AG04449 (cell line): ENCODE results near the gene ADGRG2.

ENCODE experiments used
- CTCF ChIA-PET: fragments of 350-600 bp; formaldehyde crosslinking; extraction: SDS; loops from one replicate; lab custom pipeline; 2021; ENCODE audit warnings: antibody characterized with exemption; lab: Yijun Ruan, JAX
- POLR2A ChIA-PET: fragments of 400-600, 350-600 bp; formaldehyde crosslinking; extraction: SDS; loops from one replicate; lab custom pipeline; 2020; ENCODE audit warnings: antibody characterized with exemption, inconsistent platforms; lab: Yijun Ruan, JAX
- DNase-seq: peaks from one replicate; pipeline ENCODE4 v3.0.0-alpha.2; 2010; ENCODE audit warnings: low read depth, low spot score
- H3K4me3 ChIP-seq: 2 replicates; pipeline ENCODE4 v1.5.1; 2011; ENCODE audit warnings: low read depth, mild to moderate bottlenecking, control low read depth, low read length
- CTCF ChIP-seq: IDR thresholded peaks from one replicate; pipeline ENCODE4 v1.5.1; 2011; ENCODE audit warnings: mild to moderate bottlenecking, moderate library complexity, low read length, control low read depth, inconsistent platforms; ENCODE audit not compliant: insufficient read depth; ENCODE audit errors: missing control alignments

ADGRG2 gene

DNA sequence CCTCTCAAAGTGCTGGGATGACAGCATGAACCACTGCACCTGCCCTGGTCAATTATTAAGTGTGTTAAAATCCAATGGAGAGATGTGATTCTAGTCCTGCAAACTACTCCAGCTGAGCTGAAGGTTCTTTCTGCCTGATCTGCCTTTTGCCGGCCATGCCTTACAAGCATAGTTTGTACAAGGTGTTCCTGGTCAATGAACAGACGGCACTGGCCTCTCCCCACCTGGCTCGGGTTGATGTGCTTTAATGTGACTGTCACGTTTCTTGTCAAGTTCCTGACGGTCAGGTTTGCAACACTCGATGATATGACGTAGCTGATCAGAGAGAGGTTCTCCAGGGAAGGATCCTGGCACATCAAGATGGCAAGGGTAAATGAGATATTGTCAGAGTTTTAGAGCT, 115.3 kb downstream of the ADGRG2 start:
- H3K4me3 ChIP-seq, result no peak overlapping the region
- CTCF ChIA-PET, result no interaction called here
- POLR2A ChIA-PET, result no interaction called here

GRCh38 chrX:19005909-19006308, 116.4 kb downstream of the ADGRG2 start:
- ChIA-PET POLR2A (no interaction called here), CTCF (interaction anchor here (1.0 kb wide), 1 partner anchor 34 kb away, joined by 3 read pairs; no protein-coding TSS in a partner anchor)
- TF ChIP-seq CTCF, result no peak
- no peak overlapping the region for H3K4me3 ChIP-seq
- DNase-seq, result no peak

More for the DNA sequence above, 115.3 kb downstream of the ADGRG2 start:
- no peak for DNase-seq
- TF ChIP-seq CTCF, result no peak

DNA sequence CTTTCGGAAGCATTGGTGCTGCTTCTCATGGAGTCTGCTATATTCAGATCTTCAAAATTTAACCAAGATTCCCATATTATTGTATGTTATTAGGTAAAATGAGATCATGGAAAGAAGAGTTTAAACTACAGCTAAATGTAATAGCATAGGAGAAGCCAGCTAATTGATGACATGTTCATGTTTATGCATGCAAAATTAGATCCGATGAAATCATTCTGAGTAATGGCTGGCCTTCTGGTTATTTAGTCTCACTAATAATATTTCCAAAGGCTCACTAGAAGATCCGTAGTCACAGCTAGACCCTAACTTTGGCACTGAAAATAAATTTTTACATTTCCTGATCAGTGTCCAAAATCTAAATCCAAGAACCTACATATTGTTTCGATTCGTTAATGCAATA, 118.5 kb downstream of the ADGRG2 start:
- no peak for TF ChIP-seq CTCF
- no peak overlapping the region for H3K4me3 ChIP-seq
- no peak for DNase-seq
- CTCF ChIA-PET, result interaction anchor here (0.6 to 1.5 kb wide), 4 partner anchors 11 to 330 kb away, joined by 3 to 5 read pairs (median 3); no protein-coding TSS in a partner anchor
- POLR2A ChIA-PET, result no interaction called here

DNA sequence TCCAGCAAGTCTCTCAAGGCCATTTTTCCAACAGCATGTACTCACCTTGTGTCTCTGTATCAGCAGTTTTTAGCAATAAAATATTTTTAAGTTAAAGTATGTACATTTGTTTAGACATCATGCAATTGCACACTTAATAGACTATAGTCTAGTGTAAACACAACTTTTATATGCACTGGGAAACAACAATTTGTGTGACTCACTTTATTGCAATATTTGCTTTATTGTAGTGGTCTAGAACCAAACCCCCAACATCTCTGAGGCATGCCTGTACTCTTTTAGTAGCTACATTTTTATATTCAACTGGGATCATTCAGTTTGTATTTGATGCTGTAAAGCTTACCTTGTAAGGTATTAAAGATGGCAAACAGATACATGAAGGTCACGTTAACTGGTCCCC, 123.6 kb downstream of the ADGRG2 start:
- DNase-seq, result no peak
- H3K4me3 ChIP-seq, result no peak overlapping the region
- no peak for TF ChIP-seq CTCF
- POLR2A ChIA-PET, result no interaction called here
- CTCF ChIA-PET, result interaction anchor here (1.2 to 1.3 kb wide), 2 partner anchors 19 to 41 kb away, joined by 3 to 4 read pairs; no protein-coding TSS in a partner anchor

DNA sequence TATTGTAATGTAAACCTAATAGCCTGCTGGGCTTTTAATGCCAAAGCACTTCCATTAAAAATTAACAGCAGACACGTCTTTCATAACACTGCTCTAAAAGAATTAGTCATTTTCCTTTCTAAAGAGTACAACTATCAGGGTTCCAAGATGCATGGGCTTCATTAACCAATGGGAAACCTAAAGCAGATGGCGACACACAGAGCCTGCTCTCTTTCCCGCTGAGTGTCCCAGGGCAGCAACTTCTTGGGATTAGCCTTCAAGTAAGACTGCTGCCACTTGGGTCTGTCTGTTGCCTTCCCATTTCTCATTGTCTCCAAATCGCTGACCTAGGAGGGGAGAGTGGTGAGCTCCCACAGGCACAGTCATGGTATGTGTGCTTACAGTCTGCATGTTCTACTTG, 124.4 kb downstream of the ADGRG2 start:
- TF ChIP-seq CTCF, result no peak
- H3K4me3 ChIP-seq, result no peak overlapping the region
- no peak for DNase-seq
- ChIA-PET POLR2A (no interaction called here), CTCF (interaction anchor here (1.3 kb wide), 1 partner anchor 19 kb away, joined by 4 read pairs; no protein-coding TSS in a partner anchor)

- no peak overlapping the region for H3K4me3 ChIP-seq
- TF ChIP-seq CTCF, result no peak
- DNase-seq, result no peak
- ChIA-PET POLR2A (no interaction called here), CTCF (interaction anchor here (0.9 to 1.1 kb wide), 2 partner anchors 20 to 42 kb away, joined by 3 read pairs; no protein-coding TSS in a partner anchor)
Observed at GRCh38 chrX:18996536-18996935, 125.7 kb downstream of the ADGRG2 start.
